Measurements from ENCODE around the gene CBX1.

- TF ChIP-seq POLR2A (IDR thresholded peaks at IDR 0.05; ENCODE audit: low read length) (no peak), GATA1 (IDR thresholded peaks at IDR 0.05; ENCODE audit: low read depth, low read length) (no peak)
Measured at GRCh38 chr17:48062273-48062672, 39.0 kb downstream of the CBX1 start.
